ENCODE results near the gene VPS8.

- TF ChIP-seq POLR2A (IDR thresholded peaks at IDR 0.05) (no peak), CTCF (IDR thresholded peaks at IDR 0.05) (no peak)
Measured at GRCh38 chr3:184806567-184807271, 5.2 kb upstream of the VPS8 start.

Data from esophagus squamous epithelium (tissue), 4 donors.